B cell (primary cell): ENCODE results near the gene GALNT10. TPM values are rescaled to one million over a fixed set of nuclear protein-coding genes. Genes with fewer than 3 reads are reported as not detected.

Experiments used
- ATAC-seq: fragments of 200-7000 bp; cut with Tn5 transposase; one replicate; pipeline ENCODE4 v1.10.0; 2021; ENCODE audit warnings: low read depth, mild to moderate bottlenecking, moderate number of reproducible peaks, moderate library complexity
- CTCF ChIA-PET: fragments of 350-600 bp; sonication (Branson Sonifier 250); formaldehyde crosslinking; loops from one replicate; lab custom pipeline; 2021; ENCODE audit warnings: antibody characterized with exemption, inconsistent platforms; lab: Charles Lee
- POLR2A ChIA-PET: fragments of 350-600 bp; sonication (Branson Sonifier 250); formaldehyde crosslinking; loops from one replicate; lab custom pipeline; 2021; ENCODE audit warnings: antibody characterized with exemption; lab: Charles Lee
- DNase-seq: peaks from one replicate; pipeline ENCODE4 v3.0.0; 2013
- H2AFZ ChIP-seq: 2 replicates; pipeline ENCODE4 v1.6.1; 2012; ENCODE audit warnings: mild to moderate bottlenecking, low read depth, low read length; ENCODE audit not compliant: insufficient read depth, poor library complexity, severe bottlenecking
- H3K27ac ChIP-seq, 2 donors: 1 replicate in 1 of 2; 2 replicates in 1 of 2; pipeline ENCODE4 v1.5.1; 2012 to 2013; ENCODE audit warnings: low read length in 2 of 2, mild to moderate bottlenecking in 2 of 2, moderate library complexity in 1 of 2
- H3K27me3 ChIP-seq, 4 experiments: fragments of 200-600 bp in 1 of 4; sonication (generic) in 1 of 4; replicated peaks in 1 of 4; 1 replicate in 2 of 4; 2 replicates in 2 of 4; pipeline versions ENCODE4 v1.6.1 to v1.7.0; 2013 to 2016; ENCODE audit warnings: low read length in 3 of 4, mild to moderate bottlenecking in 2 of 4, mixed read lengths in 1 of 4, moderate library complexity in 1 of 4; ENCODE audit not compliant: insufficient read depth in 4 of 4, control insufficient read depth in 3 of 4; ENCODE audit errors: control extremely low read depth in 1 of 4
- H3K36me3 ChIP-seq, 2 experiments: replicated peaks in 1 of 2; 1 replicate in 1 of 2; 2 replicates in 1 of 2; pipeline versions ENCODE4 v1.6.1 to v1.7.1; 2013; ENCODE audit warnings: low read length in 1 of 2; ENCODE audit not compliant: insufficient read depth in 2 of 2, control insufficient read depth in 1 of 2; ENCODE audit errors: control extremely low read depth in 1 of 2, extremely low read depth in 1 of 2
- H3K4me1 ChIP-seq, 2 donors: fragments of 200-600 bp in 1 of 2; sonication (generic) in 1 of 2; 1 replicate in 1 of 2; 2 replicates in 1 of 2; pipeline versions ENCODE4 v1.5.1 to v1.6.1; 2013 to 2017; ENCODE audit warnings: low read length in 2 of 2; ENCODE audit not compliant: control insufficient read depth in 2 of 2, insufficient read depth in 2 of 2
- H3K4me2 ChIP-seq: replicated peaks from 2 replicates; pipeline ENCODE3; 2012; ENCODE audit warnings: mild to moderate bottlenecking, low read depth, low read length; ENCODE audit not compliant: poor library complexity, severe bottlenecking
- H3K4me3 ChIP-seq, 5 experiments: fragments of 200-600 bp in 1 of 5; sonication (generic) in 1 of 5; 1 replicate in 3 of 5; 2 replicates in 2 of 5; pipeline versions ENCODE4 v1.5.1 to v1.7.0; 2011 to 2016; ENCODE audit warnings: low read length in 4 of 5, mild to moderate bottlenecking in 4 of 5, low read depth in 2 of 5, control low read depth in 1 of 5, moderate library complexity in 1 of 5; ENCODE audit not compliant: insufficient read depth in 1 of 5; ENCODE audit errors: control extremely low read depth in 1 of 5, extremely low read depth in 1 of 5
- H3K79me2 ChIP-seq: fragments of 200-600 bp; sonication (generic); one replicate; pipeline ENCODE4 v1.6.0; 2016; ENCODE audit warnings: low read length; ENCODE audit not compliant: control insufficient read depth, insufficient read depth
- H3K9ac ChIP-seq: fragments of 200-600 bp; sonication (generic); 2 replicates; pipeline ENCODE4 v1.6.1; 2017; ENCODE audit warnings: mild to moderate bottlenecking, low read length, moderate library complexity
- H3K9me3 ChIP-seq, 3 donors: one replicate each; pipeline versions ENCODE4 v1.6.1 to v1.7.1; 2013; ENCODE audit warnings: low read length in 2 of 3; ENCODE audit not compliant: control insufficient read depth in 2 of 3, insufficient read depth in 1 of 3; ENCODE audit errors: control extremely low read depth in 1 of 3
- H4K20me1 ChIP-seq: 2 replicates; pipeline ENCODE4 v1.6.0; 2012; ENCODE audit warnings: mild to moderate bottlenecking, low read length; ENCODE audit not compliant: insufficient read depth, control insufficient read depth, poor library complexity, severe bottlenecking
- H3K27ac Mint-ChIP-seq: one replicate; pipeline ENCODE4 v1.8.0; 2021; ENCODE audit warnings: mixed read lengths
- H3K27me3 Mint-ChIP-seq: one replicate; pipeline ENCODE4 v1.8.0; 2021; ENCODE audit warnings: mixed read lengths
- H3K4me1 Mint-ChIP-seq: one replicate; pipeline ENCODE4 v1.8.0; 2021; ENCODE audit warnings: mixed read lengths
- H3K4me3 Mint-ChIP-seq: one replicate; pipeline ENCODE4 v1.8.0; 2021; ENCODE audit warnings: mixed read lengths
- H3K9me3 Mint-ChIP-seq: one replicate; pipeline ENCODE4 v1.8.0; 2022; ENCODE audit warnings: mixed read lengths; ENCODE audit not compliant: insufficient read depth
- EZH2 ChIP-seq: IDR thresholded peaks from 2 replicates; pipeline ENCODE4 v1.6.1; 2012; ENCODE audit warnings: borderline replicate concordance, low read depth, mild to moderate bottlenecking, moderate library complexity, low read length; ENCODE audit not compliant: insufficient read depth, poor library complexity, severe bottlenecking
- WGBS: methylation state at CpG from one replicate; pipeline ENCODE4 v1.1.5; 2013; ENCODE audit warnings: missing lambda C conversion rate; ENCODE audit not compliant: insufficient coverage; 5-methylcytosine and 5-hydroxymethylcytosine counted together
- intact Hi-C: fragments of 100-400 bp; cut with micrococcal nuclease; formaldehyde crosslinking; loops from one replicate; pipeline ENCODE4 v1.10.0; 2022
- polyA plus RNA-seq: library from polyadenylated mRNA; depleted of rRNA; stranded (reverse); fragments of >200 nt; gene quantifications from 2 replicates; pipeline ENCODE4 v1.2.3, GENCODE V29; 2012
- total RNA-seq, 2 donors: library from RNA; stranded (reverse); fragments of 120-200 nt in 1 of 2; gene quantifications; 1 replicate in 1 of 2; 2 replicates in 1 of 2; pipeline versions ENCODE4 v1.2.3 to v1.2.4, GENCODE V29; 2013 to 2022
- TF ChIP-seq, protein P1 (sequence below): fragments of 200-600 bp; IDR thresholded peaks from one replicate; pipeline ENCODE4 v1.8.0; 2022; ENCODE audit warnings: antibody characterized with exemption, mild to moderate bottlenecking

The GALNT10 gene
- total and polyA plus RNA-seq, 2 donors (not counting 1 experiment from before 2014, with no cell fraction given), result 27.7 to 42.8 TPM

DNA sequence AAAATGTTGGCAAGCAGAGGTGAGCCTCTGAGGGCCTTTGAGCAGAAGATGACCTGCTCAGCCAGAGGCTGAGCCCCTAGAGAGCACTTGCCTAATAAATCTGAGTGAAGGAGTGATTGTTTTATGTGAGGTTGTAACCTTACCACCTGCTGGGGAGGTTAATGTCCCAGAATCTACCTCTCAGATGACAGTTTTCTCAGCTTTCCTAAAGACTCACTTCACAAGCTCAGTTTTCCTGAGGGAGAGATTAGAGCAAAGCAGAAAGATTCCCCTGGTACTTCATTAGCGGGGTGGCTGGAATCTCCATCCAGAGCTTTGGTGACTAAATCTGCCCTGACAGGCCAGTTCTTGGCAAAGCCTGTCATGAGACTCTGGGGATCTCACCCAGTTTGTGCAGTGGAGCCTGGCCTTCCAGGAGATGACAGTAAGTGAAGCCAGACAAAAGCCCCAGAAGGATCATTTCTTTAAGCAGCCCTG lies 48.8 kb upstream of the GALNT10 start:
- no peak for ATAC-seq
- H3K4me2 ChIP-seq, result no peak overlapping the region
- no peaks in the 10 kb centered on the region for H3K36me3 ChIP-seq
- WGBS, result 100% methylated on average over 1 of the region's 1 CpG
- H3K4me3 ChIP-seq, result no peak overlapping the region
- no peak for DNase-seq
- no peak overlapping the region for H3K27ac ChIP-seq
- no peak overlapping the region for H3K27ac Mint-ChIP-seq
- no peaks in the 10 kb centered on the region for H4K20me1 ChIP-seq
- no peaks in the 10 kb centered on the region for H3K79me2 ChIP-seq
- H3K27me3 ChIP-seq, result peaks cover 0 to 15% (median 0%) of the 10 kb centered on the region in 4 experiments
- no peak for TF ChIP-seq EZH2
- TF ChIP-seq, protein P1, sequence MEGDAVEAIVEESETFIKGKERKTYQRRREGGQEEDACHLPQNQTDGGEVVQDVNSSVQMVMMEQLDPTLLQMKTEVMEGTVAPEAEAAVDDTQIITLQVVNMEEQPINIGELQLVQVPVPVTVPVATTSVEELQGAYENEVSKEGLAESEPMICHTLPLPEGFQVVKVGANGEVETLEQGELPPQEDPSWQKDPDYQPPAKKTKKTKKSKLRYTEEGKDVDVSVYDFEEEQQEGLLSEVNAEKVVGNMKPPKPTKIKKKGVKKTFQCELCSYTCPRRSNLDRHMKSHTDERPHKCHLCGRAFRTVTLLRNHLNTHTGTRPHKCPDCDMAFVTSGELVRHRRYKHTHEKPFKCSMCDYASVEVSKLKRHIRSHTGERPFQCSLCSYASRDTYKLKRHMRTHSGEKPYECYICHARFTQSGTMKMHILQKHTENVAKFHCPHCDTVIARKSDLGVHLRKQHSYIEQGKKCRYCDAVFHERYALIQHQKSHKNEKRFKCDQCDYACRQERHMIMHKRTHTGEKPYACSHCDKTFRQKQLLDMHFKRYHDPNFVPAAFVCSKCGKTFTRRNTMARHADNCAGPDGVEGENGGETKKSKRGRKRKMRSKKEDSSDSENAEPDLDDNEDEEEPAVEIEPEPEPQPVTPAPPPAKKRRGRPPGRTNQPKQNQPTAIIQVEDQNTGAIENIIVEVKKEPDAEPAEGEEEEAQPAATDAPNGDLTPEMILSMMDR, result no peak
- no peak overlapping the region for H3K9ac ChIP-seq
- POLR2A ChIA-PET, result no interaction called here
- H3K4me1 ChIP-seq, result no peaks in the 10 kb centered on the region
- CTCF ChIA-PET, result no interaction called here
- no peaks in the 10 kb centered on the region for H3K4me1 Mint-ChIP-seq
- H3K27me3 Mint-ChIP-seq, result peaks cover 30% of the 10 kb centered on the region
- no peak overlapping the region for H3K4me3 Mint-ChIP-seq
- H3K9me3 ChIP-seq, result no peaks in the 10 kb centered on the region
- H3K9me3 Mint-ChIP-seq, result no peaks in the 10 kb centered on the region
- intact Hi-C loops, result no loop called here
- H2AFZ ChIP-seq, result no peak overlapping the region

DNA sequence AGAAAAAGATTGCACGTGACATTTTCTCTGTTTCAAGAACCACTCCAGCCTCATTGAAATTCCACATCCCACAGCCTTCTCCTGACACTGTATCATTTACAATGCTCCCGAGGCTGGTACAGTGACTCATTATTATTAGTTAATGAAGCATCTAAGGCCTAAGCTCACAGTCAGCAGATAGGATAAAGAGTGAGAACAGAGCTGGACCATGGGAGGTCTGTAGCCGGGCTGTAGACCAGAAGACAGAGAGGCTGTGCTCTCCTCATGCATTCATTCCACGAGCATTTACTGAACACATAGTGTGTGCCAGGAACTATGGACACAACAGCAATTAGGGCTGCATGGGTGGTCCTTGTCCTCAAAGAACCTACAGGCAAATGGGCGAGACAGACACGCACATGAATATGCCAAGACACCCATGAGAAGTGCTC lies 47.3 kb upstream of the GALNT10 start:
- Mint-ChIP-seq H3K4me3 (no peak overlapping the region), H3K27me3 (peaks cover 37% of the 10 kb centered on the region), H3K27ac (no peak overlapping the region), H3K9me3 (no peaks in the 10 kb centered on the region), H3K4me1 (no peaks in the 10 kb centered on the region)
- CTCF ChIA-PET, result no interaction called here
- Histone ChIP-seq H4K20me1 (no peaks in the 10 kb centered on the region), H3K4me1 (no peaks in the 10 kb centered on the region), H3K9me3 (no peaks in the 10 kb centered on the region), H3K4me3 (no peak overlapping the region), H3K4me2 (no peak overlapping the region), H3K27me3 (peaks cover 0 to 20% (median 0%) of the 10 kb centered on the region in 4 experiments), H2AFZ (no peak overlapping the region), H3K36me3 (no peaks in the 10 kb centered on the region), H3K79me2 (no peaks in the 10 kb centered on the region), H3K9ac (no peak overlapping the region), H3K27ac (no peak overlapping the region)
- TF ChIP-seq, protein P1, result no peak
- TF ChIP-seq EZH2, result no peak
- ATAC-seq, result no peak
- 94% methylated on average over 4 of the region's 6 CpGs for WGBS
- POLR2A ChIA-PET, result no interaction called here
- intact Hi-C loops, result no loop called here
- no peak for DNase-seq
